ENCODE results near the gene SPSB1.

SPSB1 gene

GRCh38 chr1:9319789-9320519, 27.3 kb downstream of the SPSB1 start:
- no peak for DNase-seq (ENCODE audit: low read depth)

- no peak for DNase-seq (ENCODE audit: low read depth)
These were observed 28.1 kb downstream of the SPSB1 start for GRCh38 chr1:9320520-9321479.

GRCh38 chr1:9321480-9321849, 28.8 kb downstream of the SPSB1 start:
- no peak for DNase-seq (ENCODE audit: low read depth)

- DNase-seq (ENCODE audit: low read depth): no peak
These were observed 29.4 kb downstream of the SPSB1 start for GRCh38 chr1:9321986-9322660.

- DNase-seq (ENCODE audit: low read depth): no peak
These were observed 30.1 kb downstream of the SPSB1 start for GRCh38 chr1:9322661-9323244.

DNA sequence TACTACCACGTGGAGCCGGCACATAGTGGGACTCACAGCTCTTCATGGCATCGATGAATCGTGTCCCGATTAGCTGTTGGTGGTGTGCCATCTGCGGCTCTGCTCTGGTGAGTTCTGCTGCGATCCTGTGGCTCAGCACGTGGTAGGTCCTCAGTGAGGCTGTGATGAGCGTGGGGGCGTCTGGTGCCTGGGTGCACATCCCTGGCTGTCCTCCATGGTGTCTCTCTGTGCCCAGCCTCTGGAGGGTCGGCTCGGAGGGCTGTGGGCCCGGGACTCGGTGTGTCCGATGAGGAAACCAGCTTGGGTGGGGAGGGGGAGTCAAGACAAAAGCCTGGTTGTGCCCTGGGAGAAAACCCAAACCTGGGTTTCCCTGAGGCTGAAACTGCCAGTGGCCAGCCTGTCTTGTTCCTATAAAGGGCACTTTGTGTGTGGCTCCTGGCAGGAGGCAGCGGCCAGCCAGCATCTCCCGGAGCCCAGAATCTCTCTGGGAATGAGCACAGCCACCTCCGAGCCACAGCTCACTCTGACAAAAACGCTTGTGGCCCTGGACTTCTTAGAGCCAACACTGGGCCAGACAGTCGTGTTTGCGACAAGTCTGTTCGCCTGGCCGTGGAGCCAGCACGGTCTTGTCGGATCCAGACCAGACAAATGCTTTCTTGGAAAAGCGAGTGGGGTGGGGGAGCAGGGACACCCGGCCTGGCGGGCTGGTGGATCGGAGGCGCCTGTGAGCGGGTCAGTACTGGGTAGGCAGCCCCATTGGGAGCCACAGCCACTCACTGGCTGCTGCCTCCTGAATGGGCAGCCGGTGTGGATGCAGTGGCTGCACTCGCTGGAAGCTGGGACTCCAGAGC, 31.8 kb downstream of the SPSB1 start:
- no peak for DNase-seq (ENCODE audit: low read depth)

GRCh38 chr1:9326596-9326995, 33.9 kb downstream of the SPSB1 start:
- DNase-seq (ENCODE audit: low read depth): no peak

DNA sequence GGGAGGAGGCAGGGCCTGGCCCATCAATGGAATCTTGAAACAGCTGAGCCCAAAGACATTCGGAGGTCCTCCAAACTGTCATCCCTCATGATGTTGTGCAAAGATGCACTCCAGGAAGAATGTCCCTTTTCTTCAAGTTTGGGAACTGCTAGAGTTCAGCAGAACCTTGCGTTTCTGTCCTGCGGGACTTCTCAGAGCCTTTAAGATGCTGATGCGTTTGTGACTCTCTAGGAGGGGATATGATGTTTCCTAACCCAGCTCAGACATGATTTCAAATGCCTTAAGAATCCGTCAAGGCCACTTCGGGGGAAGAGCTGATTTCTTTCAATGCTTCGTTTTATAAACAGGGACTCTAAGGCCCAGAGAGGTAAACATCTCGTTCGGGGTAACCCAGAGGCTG, 35.5 kb downstream of the SPSB1 start:
- no peak for DNase-seq (ENCODE audit: low read depth)

DNA sequence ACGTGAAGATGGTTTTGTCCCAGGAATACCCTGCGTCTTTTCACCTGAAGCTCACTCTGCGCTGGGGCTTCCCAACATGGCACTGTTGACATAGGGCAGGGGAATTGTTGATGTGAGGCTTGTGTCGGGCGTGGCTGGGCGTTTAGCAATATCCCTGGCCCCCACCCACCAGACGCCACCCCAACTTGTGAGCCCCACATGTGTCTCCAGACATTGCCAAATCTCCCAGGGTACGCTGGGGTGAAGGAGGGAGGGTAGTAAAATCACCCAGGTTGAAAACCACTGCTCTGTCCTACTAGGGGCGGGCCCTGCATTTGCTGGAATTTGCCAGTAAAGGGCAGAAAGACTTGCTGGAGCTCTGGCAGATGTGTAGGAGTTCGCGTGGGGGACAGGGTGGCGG, 36.0 kb downstream of the SPSB1 start:
- no peak for DNase-seq (ENCODE audit: low read depth)

GRCh38 chr1:9331016-9331415, 38.3 kb downstream of the SPSB1 start:
- DNase-seq (ENCODE audit: low read depth): no peak

- no peak for DNase-seq (ENCODE audit: low read depth)
These were observed 39.1 kb downstream of the SPSB1 start for GRCh38 chr1:9331558-9332346.

- DNase-seq (ENCODE audit: low read depth): no peak
These were observed 39.9 kb downstream of the SPSB1 start for GRCh38 chr1:9332513-9333143.

DNA sequence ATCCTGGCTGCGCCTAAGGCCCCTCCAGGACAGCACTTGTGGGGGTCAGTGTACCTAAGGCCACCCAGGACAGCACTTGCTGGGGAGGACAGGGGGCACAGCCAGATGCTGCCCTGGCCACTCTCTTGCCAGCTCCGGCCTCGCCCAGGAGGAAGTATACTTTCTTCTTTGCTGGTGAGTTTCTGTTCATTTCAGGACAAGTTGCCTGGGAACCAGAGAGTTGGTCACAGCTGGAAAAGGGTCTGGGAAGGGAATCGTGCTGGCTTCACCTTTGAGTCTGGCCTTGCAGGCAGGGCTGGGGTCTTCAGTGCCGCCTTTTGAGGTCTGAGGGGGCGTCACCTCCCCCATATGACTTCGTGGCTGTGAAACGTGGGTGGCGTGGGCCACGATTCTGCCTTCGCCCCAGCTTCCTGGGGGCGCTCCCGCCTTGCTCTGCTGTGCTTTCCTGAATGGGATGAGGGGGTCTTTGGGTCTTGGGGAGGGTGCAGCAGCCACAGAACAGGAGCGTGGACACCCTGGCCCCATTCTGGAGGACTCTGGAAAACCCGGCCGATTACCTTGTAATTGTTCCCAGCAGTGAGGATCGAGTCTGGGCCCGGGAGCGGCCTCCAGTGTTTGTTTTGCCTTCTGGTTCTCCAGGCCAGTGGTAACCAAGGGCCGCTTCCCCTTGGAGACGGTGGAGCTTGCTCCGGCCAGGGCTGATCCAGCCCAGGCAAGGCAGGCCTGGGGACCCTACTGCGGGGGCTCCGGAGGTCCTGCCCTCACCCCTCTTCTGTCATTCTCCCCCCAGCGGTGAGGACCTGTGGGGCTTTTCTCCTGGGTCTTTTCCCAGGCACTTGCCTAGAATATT, 45.9 kb downstream of the SPSB1 start:
- DNase-seq (ENCODE audit: low read depth): no peak

DNA sequence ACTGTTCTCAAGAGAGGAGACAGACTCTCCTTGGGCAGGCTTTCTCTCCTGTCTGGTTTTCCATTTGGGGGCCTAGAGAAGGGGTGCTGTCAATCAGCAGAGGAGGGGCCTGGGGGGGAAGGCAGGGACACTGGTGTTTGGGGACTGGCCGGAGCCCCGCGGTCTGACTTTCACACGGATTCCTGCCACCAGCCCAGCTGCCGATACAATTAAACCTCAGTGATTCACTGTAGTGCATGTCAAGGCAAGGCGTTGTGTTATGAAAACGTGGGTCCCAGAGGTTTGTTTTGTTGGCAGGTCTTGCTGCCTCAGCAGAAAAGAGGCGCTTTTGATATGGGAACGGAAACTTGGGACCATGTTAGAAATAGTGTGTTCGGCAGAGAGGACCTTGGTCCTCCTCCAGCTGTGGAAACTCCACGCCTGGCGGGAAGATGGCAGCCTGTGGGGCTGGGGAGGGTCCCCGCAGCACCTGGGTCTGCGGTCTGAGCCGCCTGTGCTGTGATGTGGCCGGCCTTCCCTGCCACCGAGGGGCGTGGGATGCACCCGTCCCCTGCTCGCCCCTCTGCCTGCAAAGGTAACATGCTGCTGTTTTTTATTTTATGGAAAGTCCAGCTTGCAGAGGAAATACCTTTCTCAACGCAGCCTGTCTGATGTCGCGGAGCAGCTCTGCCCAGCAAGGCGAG, 47.6 kb downstream of the SPSB1 start:
- DNase-seq (ENCODE audit: low read depth): no peak

DNA sequence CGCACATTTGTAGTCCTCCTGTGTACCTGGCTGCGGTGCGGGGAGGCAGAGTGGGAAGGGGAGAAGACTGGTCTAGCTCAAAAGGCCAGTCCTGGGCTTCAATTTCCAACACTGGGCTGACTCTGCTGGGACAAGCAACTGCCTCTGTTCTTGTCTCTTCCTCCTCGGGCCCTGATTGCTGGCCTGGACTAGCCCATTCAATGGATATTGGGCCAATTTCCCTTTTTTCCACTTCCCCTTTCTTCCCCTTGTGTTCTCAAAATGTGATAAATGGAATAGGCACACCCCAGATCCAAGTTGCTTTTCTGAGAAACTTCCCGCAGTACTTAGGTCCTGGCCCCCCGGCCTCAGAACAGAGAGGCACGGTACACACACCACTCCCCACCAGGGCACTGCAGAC, 48.2 kb downstream of the SPSB1 start:
- no peak for DNase-seq (ENCODE audit: low read depth)

DNA sequence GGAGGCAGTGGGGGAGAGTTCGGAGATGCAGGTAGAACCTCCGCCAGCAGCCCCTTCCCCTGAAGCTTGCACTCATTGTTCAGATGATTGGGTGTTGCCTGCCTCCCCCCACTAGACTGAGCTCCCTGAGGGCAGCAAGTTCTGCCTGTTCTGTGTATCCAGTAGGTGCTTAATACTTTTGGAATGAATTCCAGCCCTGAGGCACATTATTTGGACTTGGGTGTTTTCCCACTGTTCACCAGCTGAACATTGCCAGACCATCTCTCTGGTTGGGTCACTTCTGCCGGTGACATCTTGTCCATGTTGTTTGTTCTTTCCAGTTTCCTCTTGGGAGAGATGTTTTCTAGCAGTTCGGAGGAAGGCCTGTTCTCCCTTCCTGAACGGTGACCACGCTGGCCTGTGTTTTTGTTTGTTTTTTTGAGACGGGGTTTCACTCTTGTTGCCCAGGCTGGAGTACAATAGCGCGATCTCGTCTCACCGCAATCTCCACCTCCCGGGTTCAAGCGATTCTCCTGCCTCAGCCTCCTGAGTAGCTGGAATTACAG, 48.7 kb downstream of the SPSB1 start:
- no peak for DNase-seq (ENCODE audit: low read depth)

DNA sequence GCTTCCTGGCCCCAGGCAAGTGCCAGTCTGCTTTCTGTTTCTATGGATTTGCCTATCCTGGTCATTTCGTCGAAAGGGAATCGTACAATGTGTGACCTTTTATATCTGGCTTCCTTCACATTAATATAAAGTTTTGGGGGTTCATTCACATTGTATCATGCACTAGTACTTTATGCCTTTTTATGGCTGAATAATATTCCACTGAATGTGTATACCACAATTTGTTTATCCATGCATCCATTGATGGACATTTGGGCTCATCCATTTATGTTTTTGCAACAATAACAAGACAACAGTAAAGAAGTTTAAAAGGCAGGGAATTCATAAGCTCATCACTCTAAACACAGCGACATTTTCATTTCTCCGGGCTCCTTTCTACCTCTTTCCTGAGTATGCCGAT, 50.6 kb downstream of the SPSB1 start:
- DNase-seq (ENCODE audit: low read depth): no peak

Data from activated T-cell treated with anti-CD3 and anti-CD28 coated beads for 24 hours (primary cell).